Hepatocyte (in vitro differentiated cells): ENCODE data around the gene DHX35.

Source experiments
- CTCF ChIP-seq: fragments of 200-600 bp; sonication (generic); IDR thresholded peaks from 2 replicates; pipeline ENCODE4 v1.5.1; 2016; ENCODE audit warnings: antibody characterized with exemption, mild to moderate bottlenecking; ENCODE audit not compliant: poor library complexity
- EZH2 ChIP-seq: fragments of 200-600 bp; sonication (generic); IDR thresholded peaks from 2 replicates; pipeline ENCODE4 v1.6.1; 2016; ENCODE audit warnings: antibody characterized with exemption, mild to moderate bottlenecking, borderline replicate concordance
- EZH2phosphoT487 ChIP-seq: fragments of 200-600 bp; sonication (generic); IDR thresholded peaks from one replicate; pipeline ENCODE4 v1.6.1; 2018; ENCODE audit warnings: antibody characterized with exemption, mild to moderate bottlenecking, low read depth, moderate library complexity; ENCODE audit not compliant: unreplicated experiment, severe bottlenecking

- no peak for TF ChIP-seq CTCF
- TF ChIP-seq EZH2: no peak
- TF ChIP-seq EZH2phosphoT487: no peak
These were observed 113.6 kb downstream of the DHX35 start for GRCh38 chr20:39075731-39076130.
